ENCODE data around the gene TUBGCP5.
A peak's percentile ranks its signal among the peaks of the same experiment; 100 is the strongest.
"Not testable (repeated sequence)": the region's sequence is repeated elsewhere in the genome, so short reads cannot be mapped to it uniquely, and the experiment has no call there.

Gene TUBGCP5

DNA sequence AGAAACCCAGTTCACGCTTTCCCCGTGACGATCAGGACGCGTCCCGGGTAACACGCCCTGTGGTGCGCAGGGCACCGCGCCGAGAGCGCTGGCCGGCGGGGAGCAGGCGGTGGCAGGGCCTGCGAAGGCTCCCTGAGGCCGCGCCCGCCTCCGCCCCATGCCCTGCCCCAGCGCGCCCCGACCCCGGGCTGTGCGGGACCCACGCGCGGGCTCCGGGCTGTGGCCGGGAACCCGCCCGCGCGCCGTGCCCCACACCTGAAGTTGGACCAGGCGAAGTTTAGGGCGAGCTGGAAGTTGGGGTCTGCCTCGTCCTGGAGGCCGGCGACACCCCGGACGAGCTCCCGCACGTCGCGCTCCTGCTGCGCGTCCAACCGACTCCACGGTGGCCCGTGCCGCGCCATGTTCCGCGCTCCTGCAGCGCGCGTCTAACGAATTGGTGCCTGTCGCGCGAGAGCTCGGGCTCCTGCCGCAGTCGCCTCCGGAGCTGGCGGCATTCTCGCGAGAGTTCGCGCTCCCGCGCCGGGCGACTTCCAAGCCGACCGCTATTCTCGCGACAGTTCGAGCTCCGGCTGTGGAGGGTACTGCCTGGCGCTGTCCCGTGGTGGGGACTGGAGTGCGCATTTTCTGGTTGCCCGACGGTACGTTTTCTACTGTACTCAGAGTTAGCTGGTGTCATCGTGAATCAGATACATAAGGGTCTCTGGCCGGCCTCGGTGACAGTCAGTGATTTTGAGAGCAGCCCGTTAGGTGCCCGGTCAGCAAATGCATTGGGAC lies at the start of gene TUBGCP5:
Gene TUBGCP5 (minus strand): TSS at position 427 of the 774 bp plus-strand sequence. CDS start 26 bp downstream, at position 401.
- peak; percentile 94 for DNase-seq (ENCODE audit: low read depth)

DNA sequence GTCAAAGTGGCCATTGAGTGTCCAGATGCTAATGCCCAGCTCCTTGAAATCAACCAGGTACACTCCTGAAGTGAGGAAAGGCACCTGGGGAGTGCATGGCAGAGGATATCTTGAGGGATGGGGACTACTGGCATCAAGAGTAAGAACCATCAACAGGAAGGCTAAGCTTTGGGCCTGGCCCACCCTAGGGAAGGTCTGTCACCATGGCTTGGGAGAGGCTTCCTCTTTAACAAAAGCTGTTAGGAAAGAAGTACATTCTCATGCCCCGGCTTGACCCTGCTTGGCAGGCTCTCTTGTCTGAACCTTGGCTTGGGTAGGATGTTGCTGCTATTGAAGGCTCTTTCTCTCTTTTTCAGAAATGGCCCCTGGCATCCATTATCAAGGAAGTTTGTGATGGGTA lies 43.7 kb upstream of the TUBGCP5 start:
- no peak for DNase-seq (ENCODE audit: low read depth)

DNA sequence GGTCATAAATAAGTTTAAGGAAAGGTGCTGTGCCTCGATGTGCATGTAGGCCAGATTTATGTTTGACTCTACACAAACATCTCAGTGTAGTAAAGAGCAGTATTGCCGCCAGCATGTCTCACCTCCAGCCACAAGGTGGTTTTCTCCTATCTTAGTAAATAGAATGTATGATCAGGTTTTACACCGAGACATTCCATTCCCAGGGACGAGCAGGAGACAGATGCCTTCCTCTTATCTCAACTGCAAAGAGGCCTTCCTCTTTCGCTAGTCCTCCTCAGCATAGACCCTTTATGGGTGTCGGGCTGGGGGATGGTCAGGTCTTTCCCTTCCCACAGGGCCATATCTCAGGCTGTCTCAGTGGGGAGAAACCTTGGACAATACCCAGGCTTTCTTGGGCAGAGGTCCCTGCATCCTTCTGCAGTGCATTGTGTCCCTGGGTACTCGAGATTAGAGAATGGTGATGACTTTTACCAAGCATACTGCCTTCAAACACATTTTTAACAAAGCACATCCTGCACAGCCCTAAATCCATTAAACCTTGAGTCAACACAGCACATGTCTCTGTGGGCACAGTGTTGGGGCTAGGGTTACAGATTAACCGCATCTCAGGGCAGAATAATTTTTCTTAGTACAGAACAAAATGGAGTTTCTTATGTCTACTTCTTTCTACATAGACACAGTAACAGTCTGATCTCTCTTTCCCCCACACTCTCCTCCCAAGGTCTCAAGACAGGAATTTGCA lies 42.8 kb upstream of the TUBGCP5 start:
- not testable (repeated sequence) for DNase-seq (ENCODE audit: low read depth)

DNA sequence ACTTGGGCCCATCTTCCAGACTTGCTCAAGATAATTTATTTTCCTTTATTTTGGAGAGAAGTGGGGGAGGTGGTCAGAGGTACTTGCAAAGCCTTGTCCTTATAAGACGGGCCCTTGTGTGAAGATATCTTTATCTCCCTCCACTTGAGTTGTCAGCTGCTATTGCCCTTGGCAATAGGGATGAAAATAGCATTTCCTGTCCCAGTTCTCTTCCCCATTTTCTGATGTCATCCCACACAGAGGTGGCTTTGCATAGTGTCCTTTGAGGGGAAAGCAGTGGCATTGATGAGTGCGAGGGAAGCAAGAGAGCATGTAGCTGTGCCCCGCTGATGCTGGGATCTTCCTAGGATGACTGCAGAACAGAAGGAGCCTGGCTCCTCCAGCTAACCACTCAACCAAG lies 41.9 kb upstream of the TUBGCP5 start:
- DNase-seq (ENCODE audit: low read depth), result no peak

DNA sequence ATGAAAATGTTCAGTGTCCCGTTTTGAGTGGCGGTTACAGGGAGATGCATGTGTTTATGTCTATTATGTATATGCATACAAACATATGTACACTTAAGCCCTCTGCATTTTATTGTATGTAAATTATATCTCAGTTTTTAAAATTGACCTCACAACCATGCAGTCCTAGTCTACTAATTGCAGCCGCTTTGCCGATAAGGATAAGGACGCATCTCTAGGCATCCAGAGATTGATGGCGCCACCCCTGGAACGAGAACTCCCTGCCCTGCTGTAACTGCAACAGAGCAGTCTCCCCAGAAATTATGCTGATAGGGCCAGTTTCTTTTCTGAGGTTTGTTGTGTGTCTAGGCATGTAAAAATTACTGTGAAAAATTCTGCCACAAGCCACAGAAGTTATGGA lies 40.4 kb upstream of the TUBGCP5 start:
- DNase-seq (ENCODE audit: low read depth), result no peak

DNA sequence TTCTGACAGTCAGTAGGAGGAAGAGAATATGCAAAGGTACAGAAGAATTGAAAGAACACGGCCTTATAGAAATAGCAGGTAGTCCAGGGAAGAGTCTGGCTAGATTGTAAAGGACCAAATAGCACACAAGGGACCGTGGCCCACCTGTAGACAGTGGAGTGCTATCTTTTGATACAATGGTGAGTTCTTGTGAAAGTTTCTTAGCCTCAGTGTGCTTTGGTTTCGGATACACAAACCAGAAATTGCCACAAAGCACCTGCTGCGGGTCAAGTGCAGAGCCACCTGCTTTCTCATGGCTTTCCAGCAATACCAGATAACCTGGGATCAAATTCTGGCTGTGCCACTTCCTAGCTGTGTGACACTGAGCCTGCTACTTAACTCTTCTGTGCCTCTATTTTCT lies 36.6 kb upstream of the TUBGCP5 start:
- no peak for DNase-seq (ENCODE audit: low read depth)

DNA sequence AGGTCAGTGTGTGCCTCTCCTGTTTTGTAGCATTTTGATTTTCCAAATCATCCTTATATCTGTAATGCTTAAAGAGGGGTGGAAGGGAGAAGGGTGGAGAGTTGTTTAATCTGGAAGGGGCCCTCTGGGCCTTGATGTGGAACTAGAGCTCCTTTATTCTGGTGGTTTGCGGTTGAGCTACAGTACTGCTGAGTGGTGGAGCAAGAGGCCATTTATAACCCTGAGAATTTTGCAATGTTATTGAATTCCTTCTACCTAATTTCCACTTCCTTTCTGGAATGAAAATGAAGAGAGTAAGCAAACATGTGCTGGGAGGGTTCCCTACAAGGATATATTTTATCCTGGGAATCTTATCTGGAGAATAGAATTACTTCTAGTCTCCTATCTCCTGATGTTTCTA lies 35.3 kb upstream of the TUBGCP5 start:
- no peak for DNase-seq (ENCODE audit: low read depth)

DNA sequence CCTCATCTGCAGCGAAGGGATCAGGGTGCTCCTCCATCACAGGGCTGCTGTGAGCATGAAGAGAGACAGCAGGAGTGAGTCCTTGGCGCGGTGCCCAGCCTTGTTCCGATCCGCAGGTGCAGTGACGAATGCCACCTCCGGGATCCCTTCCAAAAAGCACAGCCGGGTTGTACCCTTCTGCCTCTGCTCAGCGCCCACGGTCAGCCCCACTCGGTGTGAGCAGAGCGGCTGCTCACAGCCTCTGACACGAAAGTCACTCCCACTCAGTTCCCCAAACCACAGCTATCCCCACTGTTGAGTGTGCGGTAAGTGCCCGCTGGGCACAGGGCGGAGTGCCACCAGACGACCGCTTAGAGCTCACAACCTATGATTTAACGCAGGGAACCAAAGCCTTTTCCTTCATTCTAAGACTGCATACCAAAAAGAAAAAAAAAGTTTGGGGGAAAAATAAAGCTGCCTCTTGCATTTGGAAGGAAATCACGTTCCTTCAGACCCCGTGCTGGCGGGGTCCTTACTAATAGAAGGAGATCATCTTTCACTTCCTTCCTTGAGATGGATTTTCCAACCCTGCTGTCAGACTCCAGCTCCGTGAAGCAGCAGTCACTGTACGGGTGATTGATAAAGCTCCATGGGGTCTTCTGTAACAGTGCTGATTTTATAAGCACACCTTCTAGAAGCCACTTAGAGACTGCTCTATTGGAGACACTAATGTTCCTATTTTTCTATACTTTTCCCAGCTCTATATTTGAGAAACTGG lies 34.7 kb upstream of the TUBGCP5 start:
- no peak for DNase-seq (ENCODE audit: low read depth)

DNA sequence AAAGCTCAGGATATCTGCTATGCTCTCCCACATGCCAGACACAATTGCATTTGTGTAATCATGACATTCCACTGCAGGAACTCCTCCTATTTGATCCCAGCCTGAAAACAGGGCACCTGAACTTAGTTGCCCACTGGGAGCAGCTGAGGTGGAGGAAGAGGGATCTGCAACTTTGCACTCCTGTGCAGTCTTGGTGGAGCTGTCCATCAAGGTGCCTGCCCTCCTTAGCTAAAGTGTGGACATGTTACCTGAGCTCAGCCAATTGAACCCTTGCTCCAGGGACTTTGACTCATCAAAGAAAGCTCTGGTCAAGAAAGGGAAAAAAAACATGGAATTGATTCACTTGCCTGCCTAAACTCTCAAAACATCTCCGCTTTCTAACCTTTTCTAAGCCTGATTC lies 33.3 kb upstream of the TUBGCP5 start:
- DNase-seq (ENCODE audit: low read depth), result no peak

DNA sequence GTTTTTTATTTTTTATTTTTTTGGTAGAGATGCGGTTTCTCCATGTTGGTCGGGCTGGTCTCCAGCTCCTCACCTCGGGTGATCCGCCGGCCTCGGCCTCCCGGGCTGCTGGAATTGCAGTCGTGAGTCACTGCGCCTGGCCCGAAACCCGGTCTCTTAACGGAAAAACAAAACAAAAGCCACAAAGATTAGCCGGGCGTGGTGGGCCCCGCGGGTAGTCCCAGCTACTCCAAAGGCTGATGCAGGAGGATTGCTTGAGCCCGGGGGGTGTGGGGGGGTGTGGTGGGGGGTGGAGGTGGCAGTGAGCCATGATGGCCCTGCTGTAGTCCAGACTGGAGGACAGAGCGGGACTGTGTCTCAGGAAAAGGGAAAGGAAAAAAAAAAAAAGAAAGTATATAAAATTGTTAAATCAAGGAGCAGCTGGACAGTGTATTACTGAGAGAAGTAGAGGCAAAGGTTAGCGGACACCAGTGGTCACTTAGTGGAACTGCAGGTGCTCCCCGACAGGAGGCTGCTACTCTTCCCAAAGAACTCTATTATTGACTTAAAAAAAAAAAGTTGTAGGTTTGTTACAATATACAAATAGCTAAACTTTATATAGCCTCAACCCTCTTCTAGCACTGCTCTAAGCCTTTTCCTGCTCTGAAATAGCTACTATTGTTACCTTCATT lies 30.3 kb upstream of the TUBGCP5 start:
- DNase-seq (ENCODE audit: low read depth), result no peak

DNA sequence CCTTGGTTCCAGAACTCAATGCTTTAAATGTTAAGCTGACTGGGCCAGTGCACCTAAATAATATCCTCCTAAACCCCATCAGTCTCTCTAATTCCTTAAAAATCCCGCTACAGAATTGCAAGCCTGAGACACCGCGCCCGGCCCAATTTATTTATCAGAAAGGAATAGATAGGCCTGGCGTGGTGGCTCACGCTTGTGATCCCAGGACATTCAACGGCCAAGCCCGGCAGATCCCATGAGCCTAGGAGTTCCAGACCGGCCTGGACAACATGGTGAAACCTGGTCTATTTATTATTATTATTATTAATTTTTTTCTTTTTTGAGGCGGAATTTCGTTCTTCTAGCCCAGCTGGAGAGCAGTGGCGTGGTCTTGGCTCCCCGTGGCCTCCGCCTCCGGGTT lies 28.0 kb upstream of the TUBGCP5 start:
- DNase-seq (ENCODE audit: low read depth), result no peak

DNA sequence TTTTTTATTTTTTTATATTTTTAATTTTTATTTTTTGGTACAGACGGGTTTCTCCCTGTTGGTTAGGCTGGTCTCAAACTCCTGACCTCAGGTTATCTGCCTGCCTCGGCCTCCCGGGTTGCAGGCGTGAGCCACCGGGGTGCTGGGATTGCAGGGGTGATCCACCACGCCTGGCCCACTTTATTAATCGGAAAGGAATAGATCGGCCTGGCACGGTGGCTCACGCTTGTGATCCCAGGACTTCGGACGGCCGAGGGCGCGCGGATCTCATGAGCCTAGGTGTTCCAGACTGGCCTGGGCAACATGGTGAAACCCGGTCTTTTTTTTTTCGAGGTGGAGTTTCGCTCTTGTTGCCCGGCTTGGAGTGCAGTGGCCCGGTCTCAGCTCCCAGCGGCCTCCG lies 26.5 kb upstream of the TUBGCP5 start:
- no peak for DNase-seq (ENCODE audit: low read depth)

DNA sequence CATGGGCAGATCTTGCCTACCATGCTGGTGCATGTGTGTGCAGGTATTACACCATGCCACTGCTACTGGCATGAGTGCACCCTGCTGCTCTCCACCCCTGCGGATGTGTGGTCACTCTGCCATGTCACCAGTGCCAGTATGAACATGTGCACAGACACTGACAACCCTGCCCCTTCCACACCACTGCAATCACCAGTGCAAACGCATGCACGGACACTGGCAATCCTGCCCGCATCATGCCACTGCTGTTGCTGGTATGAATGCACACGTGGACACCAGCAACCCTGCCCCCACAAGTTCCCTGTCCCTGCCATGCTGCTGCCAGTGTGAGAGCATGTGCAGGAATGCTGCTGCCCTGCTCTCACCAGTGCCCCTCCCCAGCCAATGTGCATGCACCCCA lies 24.8 kb upstream of the TUBGCP5 start:
- no peak for DNase-seq (ENCODE audit: low read depth)

DNA sequence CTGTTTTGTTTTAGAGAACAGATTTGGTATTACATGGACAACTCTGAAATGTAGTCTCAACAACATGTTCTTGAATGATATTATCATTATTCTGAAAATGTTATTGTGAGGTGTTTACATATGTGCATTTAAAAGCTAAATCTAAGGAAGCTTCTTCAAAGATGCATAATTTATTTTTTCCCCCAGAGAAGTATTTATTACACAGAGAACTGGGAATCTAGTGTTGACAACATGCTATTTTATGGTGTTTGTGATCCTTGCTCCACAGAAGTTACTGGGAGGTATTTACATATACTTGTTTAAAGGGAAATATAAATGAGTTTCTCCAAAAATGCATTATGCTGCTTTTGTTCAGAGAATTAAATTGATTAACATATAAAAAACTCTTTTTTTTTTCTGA lies 18.3 kb upstream of the TUBGCP5 start:
- no peak for DNase-seq (ENCODE audit: low read depth)

DNA sequence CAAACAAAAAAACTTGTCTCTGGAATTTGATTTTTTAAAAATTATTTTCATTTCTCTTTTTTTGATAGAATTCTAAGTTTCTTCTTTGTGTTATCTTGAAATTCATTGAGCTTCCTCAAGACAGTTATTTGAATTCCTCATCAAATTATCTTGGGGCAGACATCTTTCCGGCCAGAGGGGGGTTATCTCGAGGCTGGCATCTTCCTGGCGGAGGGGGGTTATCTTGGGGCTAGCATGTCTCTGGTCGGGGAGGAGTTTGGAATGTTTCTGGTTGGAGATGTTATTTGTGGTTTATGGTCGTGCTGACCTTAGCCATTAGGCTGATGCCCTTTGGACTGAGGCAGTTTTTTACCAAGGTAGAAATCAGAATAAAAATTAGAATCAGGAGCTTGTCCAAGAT lies 15.9 kb upstream of the TUBGCP5 start:
- no peak for DNase-seq (ENCODE audit: low read depth)

DNA sequence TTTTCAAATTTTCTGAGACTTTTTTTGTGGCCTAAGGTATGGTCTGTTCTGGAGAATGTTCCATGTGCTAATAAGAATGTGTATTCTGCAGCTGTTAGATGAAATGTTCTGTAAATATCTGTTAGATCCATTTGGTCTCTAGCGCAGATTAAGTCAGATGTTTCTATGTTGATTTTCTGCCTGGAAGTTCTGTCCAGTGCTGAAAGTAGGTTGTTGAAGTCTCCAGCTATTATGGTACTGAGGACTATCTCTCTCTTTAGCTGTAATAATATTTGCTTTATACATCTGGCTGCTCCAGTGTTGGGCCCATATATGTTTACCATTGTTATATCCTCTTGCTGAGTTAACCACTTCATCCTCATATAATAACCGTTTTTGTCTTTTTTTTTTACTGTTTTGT lies 13.2 kb upstream of the TUBGCP5 start:
- no peak for DNase-seq (ENCODE audit: low read depth)

DNA sequence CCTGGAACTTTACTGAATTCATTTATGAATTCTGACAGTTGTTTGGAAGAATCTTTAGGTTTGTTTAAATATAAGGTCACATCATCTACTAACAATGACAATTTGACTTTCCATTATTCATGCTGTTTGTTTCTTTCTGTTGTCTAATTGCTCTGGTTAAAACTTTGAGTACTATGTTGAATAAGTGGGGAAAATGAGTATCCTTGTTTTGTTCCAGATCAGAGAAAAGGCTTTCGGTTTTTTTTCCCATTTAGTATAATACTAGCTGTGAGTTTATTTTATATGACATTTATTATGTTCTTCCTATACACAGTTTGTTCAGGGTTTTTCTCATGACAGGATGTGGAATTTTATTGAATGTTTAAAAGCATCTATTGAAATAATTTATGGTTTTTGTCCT lies 11.3 kb upstream of the TUBGCP5 start:
- no peak for DNase-seq (ENCODE audit: low read depth)

DNA sequence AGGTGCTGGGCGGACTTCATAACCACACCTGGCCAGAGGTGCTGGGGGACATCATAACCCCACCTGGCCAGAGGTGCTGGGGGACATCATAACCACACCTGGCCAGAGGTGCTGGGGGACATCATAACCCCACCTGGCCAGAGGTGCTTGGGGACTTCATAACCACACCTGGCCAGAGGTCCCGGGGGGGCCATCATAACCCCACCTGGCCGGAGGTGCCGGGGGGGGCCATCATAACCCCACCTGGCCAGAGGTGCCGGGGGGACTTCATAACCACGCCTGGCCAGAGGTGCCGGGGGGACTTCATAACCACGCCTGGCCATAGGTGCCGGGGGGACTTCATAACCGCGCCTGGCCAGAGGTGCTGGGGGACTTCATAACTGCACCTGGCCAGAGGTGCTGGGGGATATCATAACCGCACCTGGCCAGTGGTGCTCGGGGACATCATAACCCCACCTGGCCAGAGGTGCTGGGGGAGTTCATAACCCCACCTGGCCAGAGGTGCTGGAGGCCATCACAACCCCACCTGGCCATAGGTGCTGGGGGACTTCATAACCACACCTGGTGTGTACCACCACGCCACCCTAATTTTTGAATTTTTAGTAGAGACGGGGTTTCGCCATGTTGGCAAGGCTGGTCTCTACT lies 10.7 kb upstream of the TUBGCP5 start:
- no peak for DNase-seq (ENCODE audit: low read depth)

DNA sequence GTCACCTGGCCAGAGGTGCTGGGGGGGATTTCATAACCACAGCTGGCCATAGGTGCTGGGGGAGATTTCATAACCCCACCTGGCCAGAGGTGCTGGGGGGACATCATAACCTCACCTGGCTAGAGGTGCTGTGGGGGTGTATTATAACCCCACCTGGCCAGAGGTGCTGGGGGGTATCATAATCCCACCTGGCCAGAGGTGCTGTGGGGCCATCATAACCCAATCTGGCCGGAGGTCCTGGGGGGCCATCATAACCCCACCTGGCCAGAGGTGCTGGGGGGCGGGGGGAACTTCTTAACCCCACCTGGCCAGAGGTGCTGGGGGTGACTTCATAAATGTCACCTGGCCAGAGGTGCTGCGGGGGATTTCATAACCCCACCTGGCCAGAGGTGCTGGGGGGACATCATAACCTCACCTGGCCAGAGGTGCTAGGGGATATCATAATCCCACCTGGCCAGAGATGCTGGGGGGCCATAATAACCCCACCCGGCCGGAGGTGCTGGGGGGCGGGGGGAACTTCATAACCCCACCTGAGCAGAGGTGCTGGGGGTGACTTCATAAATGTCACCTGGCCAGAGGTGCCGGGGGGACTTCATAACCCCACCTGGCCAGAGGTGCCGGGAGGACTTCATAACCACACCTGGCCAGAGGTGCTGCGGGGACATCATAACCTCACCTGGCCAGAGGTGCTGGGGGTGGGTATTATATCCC lies 9.4 kb upstream of the TUBGCP5 start:
- not testable (repeated sequence) for DNase-seq (ENCODE audit: low read depth)

DNA sequence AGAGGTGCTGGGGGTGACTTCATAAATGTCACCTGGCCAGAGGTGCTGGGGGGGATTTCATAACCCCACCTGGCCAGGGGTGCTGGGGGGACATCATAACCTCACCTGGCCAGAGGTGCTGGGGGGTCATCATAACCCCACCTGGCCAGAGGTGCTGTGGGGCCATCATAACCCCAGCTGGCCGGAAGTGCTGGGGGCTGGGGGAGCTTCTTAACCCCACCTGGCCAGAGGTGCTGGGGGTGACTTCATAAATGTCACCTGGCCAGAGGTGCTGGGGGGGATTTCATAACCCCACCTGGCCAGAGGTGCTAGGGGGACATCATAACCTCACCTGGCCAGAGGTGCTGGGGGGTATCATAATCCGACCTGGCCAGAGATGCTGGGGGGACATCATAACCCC lies 4.6 kb upstream of the TUBGCP5 start:
- not testable (repeated sequence) for DNase-seq (ENCODE audit: low read depth)

DNA sequence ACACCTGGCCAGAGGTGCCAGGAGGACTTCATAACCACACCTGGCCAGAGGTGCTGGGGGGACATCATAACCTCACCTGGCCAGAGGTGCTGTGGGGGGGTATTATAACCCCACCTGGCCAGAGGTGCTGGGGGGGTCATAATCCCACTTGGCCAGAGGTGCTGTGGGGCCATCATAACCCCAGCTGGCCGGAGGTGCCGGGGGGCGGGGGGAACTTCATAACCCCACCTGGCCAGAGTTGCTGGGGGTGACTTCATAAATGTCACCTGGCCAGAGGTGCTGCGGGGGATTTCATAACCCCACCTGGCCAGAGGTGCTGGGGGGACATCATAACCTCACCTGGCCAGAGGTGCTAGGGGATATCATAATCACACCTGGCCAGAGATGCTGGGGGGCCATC lies 4.2 kb upstream of the TUBGCP5 start:
- DNase-seq (ENCODE audit: low read depth), result not testable (repeated sequence)
